NCI-H2029 (cell line): ENCODE results near the gene TCF7L1.

Experiments used
- DNase-seq: peaks from one replicate; lab custom pipeline; 2025; lab: John Stamatoyannopoulos, UW

Gene TCF7L1

DNA sequence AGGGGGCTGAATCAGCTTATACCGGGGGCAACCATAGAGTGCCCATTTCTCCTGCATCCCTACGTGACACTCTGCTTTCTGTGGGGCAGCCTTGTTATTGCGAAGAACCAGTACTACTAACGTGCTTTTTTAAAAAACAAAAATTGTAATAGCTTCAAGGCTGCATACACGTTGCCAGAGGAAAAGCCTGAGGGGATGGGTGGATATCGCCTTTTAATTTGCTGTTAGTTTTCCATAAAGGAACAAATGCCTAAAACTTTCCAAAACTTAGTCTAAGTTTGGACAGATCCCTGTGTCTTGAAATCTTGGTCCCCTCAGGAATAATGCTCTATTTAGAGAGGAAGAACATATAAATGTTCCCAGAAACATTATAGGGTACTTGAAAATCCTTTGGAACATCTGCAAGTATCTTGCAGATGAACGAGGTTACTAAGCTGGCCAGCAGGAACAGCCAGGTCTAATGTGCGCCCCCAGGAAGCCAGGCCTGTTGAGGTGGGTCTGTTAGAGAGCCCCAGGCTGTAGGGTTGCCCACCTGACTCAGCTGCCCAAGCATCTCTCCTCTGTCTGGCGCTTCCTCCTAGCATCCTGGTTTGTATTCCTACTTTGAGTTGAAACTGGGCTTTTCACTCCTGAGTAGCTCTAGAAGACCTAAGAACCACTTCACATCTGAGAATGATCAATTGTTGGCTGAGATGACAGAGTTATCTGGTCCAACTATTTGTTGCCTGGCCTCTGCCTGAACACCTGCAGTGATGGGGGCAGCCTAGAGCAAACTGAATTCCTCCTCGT, 97.7 kb downstream of the TCF7L1 start:
- no peak for DNase-seq

DNA sequence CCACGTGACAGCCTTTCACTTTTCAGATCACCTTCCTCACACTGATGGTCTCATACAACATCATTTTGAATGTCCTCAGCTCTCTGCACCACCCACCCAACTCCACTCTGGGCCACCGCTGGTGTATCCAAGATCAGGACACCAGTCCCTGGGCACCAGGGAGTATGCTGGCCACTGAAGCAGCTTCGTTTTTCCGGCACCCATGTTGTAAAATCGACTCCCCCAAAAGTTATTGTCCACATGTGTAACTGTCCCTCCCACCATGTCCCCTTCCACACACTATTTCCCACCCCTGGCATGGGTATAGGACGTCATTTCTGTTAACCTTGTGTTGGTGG, 98.2 kb downstream of the TCF7L1 start:
- no peak for DNase-seq

DNA sequence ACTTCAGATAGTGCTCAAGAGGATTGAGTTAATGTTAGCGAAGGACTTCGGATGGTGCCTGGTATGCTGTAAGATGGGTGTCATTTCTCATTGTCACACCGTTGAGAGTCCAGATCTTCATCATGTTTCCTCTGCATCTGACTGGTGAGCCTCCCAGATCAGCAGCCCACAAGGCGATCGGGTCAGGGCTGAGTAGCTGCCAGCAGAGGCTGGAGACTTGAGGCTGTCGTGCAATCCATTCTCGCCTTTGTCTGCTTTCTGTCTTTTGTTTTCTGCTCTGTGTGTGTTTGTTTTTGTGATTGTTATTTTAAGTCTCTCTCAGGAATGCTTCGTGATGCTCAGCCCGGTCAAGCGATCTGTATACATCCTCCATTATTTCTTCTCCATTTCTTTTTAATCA, 98.8 kb downstream of the TCF7L1 start:
- DNase-seq, result no peak

DNA sequence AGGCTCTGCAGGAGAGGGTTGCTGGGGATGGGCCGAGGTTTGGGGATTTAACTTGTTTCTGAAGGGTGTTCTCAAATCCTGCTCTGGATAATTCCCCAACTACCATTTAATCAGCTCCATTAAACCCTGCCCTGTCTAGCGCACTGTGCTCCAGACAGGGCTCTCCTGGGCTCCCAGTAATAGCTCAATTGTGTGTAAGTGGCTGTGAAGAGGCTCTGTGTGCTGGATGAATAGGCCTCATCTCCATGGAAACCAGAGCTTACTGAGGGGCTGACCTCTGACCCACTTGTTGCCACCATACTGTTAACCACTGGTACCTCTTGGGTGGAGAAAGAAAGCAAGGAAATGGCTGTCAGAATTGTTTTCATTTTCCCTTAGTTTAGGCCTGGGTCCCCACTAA, 101.7 kb downstream of the TCF7L1 start:
- peak; percentile 86 for DNase-seq

DNA sequence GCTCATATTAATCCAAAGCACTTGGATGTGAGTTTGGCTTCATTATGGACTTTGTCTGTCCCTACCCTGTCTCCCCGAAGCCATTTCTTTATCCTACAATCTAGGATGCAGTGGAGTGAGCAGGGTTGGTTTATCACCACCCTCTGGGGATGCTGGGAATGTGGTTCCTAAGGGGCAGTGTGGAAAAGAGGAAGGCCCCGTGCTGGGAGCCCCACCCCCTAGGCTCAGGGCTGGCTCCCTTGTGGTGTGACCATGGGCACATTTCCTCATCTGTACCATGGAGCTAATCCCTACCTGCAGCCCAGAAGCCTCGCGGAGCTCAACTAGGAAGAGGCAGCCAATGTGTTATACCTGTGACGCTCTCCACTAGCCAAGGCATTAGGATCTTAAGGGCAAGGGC, 102.1 kb downstream of the TCF7L1 start:
- DNase-seq, result no peak

DNA sequence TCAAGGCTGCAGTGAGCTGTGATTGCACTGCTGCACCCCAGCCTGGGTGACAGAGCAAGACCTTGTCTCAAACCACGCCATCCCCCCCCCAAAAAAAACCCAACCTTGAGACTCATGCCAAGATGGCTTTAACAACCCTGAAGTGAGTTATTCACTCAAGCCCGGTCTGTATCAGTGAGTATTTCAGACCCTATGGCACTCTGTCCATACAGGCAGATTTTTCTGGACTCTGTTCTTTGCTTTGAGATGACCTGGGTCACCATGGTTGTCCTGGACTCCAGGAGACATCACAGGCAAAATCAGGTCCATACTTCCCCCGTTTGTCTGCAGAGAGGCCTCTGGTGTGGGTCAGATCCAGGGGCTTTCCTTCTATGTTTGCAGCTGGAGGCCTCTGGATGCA, 102.9 kb downstream of the TCF7L1 start:
- DNase-seq, result no peak

DNA sequence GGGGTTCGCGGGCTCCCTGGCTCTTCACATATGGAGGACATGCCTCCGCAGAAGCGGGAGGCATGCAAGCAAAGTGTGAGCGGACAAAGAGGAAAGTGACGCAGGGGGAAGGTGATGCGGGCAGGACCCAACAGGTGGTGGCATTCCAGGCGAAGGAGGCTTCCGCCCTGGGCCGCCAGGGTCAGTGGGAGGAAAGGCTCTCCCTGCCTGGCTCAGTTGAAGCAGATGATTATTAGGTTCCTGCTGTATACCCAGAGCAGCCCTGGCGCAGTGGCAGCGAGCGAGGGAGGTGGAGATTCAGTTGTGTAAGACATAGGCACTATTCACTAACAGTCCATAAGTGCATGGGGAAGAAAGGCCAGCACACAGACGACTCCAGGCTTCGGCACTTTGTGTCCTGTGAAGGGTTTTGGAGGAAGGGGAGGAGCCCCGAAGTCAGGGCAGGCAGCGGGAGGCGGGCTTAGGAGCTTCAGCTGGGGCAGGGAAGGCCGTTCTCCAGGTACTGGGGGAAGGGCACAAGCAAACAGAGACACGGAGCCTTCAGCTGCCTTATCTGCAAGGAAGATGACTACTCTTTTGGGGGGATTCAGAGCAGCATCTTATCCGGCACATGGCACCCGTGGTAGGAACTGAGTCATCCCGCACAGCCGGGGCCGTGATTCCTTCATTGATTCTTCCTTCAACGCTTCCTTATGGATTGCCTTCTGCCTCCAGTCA, 104.8 kb downstream of the TCF7L1 start:
- DNase-seq, result no peak

DNA sequence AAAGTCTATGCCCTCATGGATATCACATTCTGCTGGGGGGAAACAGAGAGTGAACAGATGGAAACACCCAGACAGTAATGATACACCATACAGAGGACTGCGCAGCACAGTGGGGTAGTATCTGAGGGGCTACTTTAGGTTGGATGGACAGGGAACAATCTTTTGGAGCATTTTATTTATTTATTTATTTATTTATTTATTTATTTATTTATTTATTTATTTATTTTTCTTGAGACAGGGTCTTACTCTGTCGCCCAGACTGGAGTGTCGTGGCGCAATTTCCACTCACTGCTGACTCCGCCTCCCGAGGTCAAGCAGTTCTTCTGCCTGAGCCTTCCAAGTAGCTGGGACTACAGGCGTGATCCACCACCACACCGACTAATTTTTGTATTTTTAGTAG, 105.4 kb downstream of the TCF7L1 start:
- DNase-seq, result no peak

DNA sequence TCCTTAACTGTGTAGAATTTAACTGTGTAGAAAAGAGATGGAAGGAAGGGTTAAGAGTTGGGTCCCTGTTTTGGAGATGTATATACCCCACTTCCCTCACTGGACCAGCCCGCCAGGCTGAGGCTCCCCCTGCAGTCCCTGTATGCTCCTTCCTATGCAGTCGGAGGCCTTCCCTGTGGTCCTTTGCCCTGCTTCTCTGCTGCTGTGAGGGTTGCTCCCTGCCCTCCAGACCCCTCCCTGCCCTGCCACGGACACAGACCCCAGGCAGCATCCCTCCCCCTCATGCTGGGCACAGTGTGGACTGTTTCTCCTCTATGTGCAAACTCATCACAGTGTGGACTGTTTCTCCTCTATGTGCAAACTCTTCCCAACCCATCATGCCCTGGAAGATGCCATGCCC, 105.9 kb downstream of the TCF7L1 start:
- no peak for DNase-seq

DNA sequence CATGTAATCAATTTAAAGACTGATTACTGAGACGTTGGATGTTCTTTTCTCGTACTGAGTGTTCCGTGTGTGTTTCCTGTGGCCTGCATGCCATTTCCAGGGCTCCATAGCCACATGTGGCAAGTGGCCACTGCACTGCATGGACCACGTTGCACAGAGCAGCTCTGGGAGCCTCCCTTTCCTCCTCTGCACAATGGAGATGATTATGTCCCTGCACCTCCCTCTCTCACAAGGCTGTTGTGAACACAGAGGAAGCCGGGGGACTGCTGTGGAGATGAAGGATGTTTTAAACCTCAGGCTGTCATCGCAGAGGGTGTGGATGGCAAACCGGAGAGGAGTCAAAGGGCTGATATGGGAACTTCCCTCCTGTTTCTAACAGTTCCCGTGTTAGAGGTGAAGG, 106.9 kb downstream of the TCF7L1 start:
- no peak for DNase-seq

DNA sequence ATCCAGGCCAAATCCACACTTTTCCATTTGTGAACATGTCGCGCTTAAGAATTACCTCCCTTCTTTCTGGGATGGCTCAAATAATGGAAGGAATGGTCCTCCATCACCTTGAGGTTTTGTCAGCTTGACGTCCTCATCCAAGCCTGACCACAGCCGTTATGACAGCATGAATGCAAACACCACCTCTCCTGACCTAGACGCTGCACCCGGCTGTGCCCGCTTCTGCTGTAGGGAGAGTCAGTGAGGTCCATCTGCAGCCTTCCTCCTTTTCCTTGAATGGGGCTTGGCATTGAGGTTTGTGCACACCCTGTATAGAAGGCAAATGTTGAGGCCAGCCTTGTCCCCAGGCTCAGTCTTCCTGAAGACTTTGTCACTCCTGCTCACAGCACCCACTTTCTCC, 109.1 kb downstream of the TCF7L1 start:
- DNase-seq, result no peak

DNA sequence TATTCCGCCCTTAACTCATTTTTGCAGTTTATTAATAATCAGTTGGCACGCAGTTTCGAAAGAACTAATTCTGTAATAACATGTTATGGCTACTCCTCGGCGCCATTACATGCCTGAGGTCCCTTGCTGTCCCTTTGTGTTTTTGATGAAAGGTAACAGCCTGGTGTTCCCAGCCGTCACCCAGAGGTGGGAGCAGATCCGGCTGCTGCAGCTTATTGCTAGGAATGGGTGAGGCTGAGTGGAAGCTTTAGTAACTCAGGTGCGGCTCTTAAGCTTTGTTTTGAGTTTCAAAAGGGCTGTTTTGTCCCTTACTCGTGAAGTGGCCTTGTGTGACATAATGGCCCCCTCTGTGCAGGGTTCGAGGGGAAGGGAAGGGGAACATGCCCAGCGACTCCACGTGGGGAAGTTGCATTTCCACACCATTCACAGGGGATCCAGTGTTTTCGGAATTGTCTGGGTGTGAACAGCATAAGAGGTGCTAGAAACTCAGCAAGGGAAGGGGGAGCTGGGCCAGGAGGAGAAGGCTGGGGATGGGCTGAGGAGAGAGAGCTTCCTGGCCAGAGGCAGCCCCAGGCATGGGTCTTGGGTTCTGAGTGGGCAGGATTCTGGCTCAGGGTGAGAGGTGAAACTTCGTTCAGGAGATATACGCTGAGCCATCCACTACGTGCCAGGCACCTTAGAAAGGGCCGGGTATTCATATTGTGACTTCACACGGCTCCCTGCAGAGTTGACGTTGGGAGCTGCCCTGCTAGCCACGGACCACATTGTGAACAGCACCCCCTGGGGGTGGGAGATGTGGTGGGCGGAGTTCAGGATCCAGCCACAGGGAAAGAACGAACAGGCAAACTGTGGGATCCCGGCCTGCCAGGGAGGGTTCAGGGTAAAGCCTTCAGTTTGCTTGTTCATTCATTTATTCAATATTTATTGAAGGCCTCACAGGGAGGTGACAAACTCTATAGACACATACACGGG, 110.2 kb downstream of the TCF7L1 start:
- DNase-seq, result peak; percentile 13

DNA sequence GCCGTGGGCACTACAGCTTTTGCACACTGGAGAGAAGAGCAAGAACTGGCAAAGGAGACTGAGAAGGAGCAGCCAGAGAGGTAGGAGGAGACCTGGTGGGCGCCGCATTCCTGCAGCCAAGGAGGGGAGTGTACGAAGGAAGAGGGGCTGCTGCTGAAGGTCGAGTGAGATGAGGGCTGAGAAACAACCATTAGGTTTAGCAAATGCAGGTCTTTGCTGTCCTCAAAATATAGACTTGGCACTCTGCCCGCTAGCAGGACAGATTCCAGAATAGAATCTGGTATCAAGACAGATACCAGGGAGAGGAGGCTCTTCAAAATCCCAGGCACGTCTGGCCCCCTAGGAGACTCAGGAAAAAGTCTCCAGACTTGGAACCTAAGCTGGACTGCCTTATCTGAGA, 111.6 kb downstream of the TCF7L1 start:
- DNase-seq, result no peak

DNA sequence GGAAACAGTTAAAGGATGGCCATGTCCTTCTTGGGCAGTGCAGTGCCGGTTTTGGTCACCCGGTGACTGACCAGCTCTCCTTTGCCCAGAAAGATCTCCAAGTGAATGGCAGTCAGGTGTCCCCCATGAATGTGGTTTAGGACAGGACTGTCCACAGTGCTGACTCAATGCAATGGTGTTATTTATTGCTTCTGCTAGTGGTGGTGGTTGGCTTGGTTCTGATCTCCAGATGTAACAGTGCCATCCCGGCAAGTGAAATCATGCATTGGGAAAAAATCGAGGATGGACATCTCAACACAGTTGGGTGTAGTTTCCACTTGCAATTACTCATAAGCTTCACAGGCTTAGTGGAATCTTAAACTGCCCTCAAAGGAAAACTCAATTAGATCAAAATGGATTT, 112.7 kb downstream of the TCF7L1 start:
- no peak for DNase-seq

DNA sequence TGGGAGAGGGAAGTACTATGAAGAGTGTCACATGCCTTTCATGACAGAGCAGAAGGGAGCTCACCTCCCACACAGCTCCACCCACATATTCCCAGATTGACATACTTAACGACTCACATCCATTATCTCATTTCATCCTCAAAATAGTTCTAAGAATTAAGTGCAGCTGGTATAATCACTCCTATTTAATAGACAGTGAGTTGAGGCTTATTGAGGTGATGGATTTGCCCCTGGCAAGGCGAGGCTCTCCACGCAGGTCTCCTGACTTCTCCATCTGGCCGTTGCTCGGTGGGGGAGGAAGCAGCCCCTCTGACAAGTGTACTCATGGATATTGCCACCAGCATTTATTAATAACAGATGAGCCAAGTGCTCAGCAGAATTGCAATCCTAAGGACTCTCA, 113.2 kb downstream of the TCF7L1 start:
- DNase-seq, result no peak

DNA sequence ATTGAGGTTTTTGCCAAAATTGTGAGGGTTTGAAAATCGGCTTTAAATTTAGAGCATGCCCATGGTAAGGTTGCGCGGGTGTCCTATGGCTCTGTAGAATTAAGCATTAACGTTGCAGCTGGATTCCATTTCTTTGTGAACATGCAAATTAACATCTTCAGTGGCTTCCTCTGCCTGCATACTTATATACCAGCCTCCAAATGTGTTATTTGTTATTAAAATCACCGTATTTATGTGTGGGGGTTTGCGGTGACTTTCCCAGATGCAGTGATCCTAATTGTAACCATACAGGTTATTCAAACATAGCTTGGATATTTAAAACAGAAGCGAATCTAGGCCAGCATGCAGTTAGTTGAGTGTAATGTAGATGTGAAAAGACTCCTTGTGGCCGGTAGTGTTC, 114.4 kb downstream of the TCF7L1 start:
- DNase-seq, result no peak

DNA sequence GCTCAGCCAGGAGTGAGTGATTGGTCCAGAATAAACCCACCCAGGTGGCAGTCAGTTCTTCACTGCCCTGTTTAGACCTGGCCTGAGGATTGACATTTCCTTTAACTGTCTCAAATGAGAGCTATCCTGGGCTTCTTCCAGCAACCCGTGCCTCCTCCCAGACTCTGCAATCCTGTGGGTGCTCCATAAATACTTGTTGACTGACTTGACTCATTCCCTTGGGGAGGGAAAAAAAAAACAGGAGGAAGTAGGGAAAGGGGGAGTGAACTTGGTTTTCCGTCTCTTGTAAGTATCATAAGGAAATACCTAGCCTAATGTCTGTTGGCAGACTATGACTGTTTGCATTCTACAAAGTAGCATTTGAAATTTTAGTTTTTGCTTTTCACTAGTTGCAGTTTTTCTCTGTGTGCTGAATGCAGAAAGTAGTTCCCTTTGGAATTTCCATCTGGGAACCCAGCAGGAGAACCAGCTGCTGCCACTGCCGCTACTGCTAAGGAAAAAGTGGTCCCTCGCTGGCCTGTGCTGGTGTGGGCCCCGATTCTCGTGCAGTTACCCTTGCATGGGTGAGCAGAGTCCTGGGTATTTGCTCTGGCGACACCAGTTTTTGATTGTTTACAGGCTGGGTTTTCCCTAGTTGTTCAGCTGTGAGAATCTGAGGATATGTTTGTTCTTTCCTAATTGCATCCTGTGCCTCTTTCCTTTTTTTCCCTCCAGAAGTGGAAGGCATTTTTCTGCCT, 115.7 kb downstream of the TCF7L1 start:
- peak; percentile 31 for DNase-seq

DNA sequence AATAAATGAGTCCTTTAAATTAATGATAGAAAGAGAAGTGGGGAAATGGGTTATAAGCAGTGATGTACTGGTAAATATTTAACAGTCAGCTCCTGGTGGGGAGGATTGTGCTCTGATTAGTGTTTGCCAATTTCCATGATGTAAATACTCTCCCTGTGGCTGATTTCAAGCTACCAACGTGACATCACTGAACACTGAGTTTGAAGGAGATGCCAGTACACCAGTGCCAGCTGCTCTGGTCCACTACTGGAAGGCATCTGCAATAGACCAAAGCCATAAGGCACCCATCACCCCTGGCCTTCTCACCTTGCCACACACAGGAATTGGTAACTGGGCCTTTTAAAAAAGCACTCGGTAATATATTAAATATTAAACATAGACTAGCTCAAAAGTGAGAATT, 116.9 kb downstream of the TCF7L1 start:
- no peak for DNase-seq

DNA sequence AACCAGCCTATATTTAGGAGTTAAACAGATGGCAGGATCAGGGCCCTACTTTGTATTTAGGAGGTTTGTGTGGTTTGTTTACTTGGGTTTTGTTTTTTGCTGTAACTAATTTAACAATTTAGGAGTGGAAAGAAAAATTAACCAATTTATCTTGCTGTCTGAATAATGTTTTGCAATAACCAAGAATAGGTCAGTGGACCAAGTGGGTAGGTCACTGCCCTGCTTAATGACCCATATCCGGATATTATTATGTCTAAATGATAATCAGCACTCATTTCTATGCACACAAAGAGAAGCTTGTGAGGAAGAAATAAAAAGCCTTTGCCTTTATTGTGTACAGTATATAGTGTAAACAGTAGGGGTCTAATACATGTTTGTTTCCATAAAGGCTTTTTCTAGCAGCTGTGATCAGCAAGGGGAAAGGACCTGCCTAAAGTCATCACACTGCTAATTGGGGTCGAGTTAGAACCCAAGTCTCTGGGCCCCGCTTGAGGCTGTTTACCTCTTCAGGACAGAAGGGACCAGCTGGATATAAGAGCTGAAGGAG, 118.0 kb downstream of the TCF7L1 start:
- DNase-seq, result no peak

DNA sequence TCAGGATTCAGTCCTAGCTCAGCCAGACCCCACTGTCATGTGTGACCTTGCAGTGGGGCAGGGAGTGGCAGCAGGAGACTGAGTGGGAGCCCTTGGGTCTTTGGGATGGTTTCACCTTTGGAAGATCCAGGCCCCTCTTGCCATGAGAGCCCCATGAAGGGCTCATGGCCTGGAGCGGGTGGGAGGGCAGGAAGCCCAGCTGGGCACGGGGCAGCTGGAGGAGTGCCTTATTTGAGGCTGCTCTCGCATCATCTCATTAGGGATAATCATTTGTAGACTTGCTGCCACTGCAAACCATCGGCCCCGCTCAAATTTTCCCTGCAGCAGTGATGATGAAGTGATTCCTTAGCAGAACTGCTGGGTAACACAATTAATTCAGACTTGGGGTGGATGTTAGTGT, 120.7 kb downstream of the TCF7L1 start:
- DNase-seq, result no peak

DNA sequence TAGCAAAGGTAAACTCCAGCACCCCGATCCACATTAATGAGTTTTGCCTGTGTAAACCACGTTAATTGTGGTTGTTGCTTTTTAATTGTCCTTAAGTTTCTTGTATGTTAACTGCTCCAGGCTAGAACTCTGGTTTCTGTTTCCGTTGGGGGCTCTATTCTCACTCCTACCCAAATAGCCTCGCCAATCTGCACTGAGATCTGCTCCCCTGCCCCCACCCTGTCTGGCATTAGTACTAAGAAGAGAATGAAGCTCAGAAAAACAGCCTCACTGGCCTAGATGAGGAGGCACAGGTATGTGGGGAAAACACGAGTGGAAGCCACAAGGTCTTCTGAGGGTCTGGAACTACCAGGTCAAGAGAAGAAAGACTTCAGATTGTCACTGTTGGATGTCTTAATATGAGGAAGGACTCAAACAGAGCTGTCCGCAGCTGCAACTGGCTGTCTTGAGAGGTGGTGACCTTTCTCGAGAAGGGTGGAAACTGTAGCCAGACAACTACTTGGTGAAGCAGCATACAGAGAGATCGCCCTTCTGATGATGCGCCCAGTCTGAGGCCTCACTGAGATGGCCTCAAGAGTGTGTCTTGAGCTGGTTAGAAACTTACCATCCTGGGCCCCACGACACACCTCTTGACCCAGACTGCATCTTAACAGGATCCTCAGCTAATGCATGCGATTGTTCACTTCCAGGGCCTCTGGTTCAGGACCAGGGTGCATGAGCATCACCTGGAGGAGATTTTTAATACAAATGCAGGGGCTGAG, 121.5 kb downstream of the TCF7L1 start:
- DNase-seq, result no peak
